MM.1S (cell line): ENCODE results near the gene MBP.

Experiments used
- DNase-seq: peaks from one replicate; pipeline ENCODE4 v3.0.0-alpha.2; 2015
- H2AFZ ChIP-seq: fragments of 300-600 bp; sonication (generic); 2 replicates; pipeline ENCODE4 v1.6.0; 2016; ENCODE audit warnings: antibody characterized with exemption, low read length
- H3F3A ChIP-seq: fragments of 300-600 bp; sonication (generic); 2 replicates; pipeline ENCODE4 v1.6.1; 2016; ENCODE audit warnings: mild to moderate bottlenecking, antibody characterized with exemption, low read length, moderate library complexity, mixed read lengths; ENCODE audit not compliant: insufficient read depth
- H3K27ac ChIP-seq: fragments of 300-600 bp; sonication (generic); 2 replicates; pipeline ENCODE4 v1.5.1; 2016; ENCODE audit warnings: mild to moderate bottlenecking, low read length
- H3K27me3 ChIP-seq: fragments of 300-600 bp; sonication (generic); replicated peaks from 2 replicates; pipeline ENCODE4 v1.6.0; 2016; ENCODE audit warnings: low read length; ENCODE audit not compliant: insufficient read depth
- H3K36me3 ChIP-seq: fragments of 300-600 bp; sonication (generic); replicated peaks from 2 replicates; pipeline ENCODE4 v1.6.1; 2016; ENCODE audit warnings: mild to moderate bottlenecking, low read length, mixed read lengths; ENCODE audit not compliant: insufficient read depth
- H3K4me1 ChIP-seq: fragments of 300-600 bp; sonication (generic); 2 replicates; pipeline ENCODE4 v1.6.1; 2016; ENCODE audit warnings: low read length, mixed read lengths
- H3K4me2 ChIP-seq: fragments of 300-600 bp; sonication (generic); 2 replicates; pipeline ENCODE4 v1.6.0; 2016; ENCODE audit warnings: low read depth, low read length
- H3K4me3 ChIP-seq: fragments of 300-600 bp; sonication (generic); 2 replicates; pipeline ENCODE4 v1.5.1; 2016; ENCODE audit warnings: low read length, mixed read lengths
- H3K79me2 ChIP-seq: fragments of 300-600 bp; sonication (generic); 2 replicates; pipeline ENCODE4 v1.6.1; 2016; ENCODE audit warnings: mixed run types, low read length, mixed read lengths
- H3K9ac ChIP-seq: fragments of 300-600 bp; sonication (generic); 2 replicates; pipeline ENCODE4 v1.6.1; 2016; ENCODE audit warnings: low read length, mixed read lengths
- H3K9me2 ChIP-seq: fragments of 300-600 bp; sonication (generic); replicated peaks from 2 replicates; pipeline ENCODE4 v1.6.1; 2016; ENCODE audit warnings: mild to moderate bottlenecking, low read length, mixed read lengths; ENCODE audit not compliant: insufficient read depth
- H3K9me3 ChIP-seq: fragments of 300-600 bp; sonication (generic); replicated peaks from 2 replicates; pipeline ENCODE4 v1.6.1; 2016; ENCODE audit warnings: mild to moderate bottlenecking, low read length, mixed read lengths; ENCODE audit not compliant: insufficient read depth
- H4K20me1 ChIP-seq: fragments of 300-600 bp; sonication (generic); 2 replicates; pipeline ENCODE4 v1.6.1; 2016; ENCODE audit warnings: mild to moderate bottlenecking, low read length, moderate library complexity, mixed read lengths; ENCODE audit not compliant: insufficient read depth
- CTCF ChIP-seq: fragments of 300-600 bp; sonication (generic); IDR thresholded peaks from 2 replicates; pipeline ENCODE4 v1.5.1; 2016; ENCODE audit warnings: antibody characterized with exemption, low read length, mixed read lengths
- EZH2 ChIP-seq: fragments of 300-600 bp; sonication (generic); optimal IDR thresholded peaks from 2 replicates; pipeline ENCODE3; 2017; ENCODE audit warnings: low read depth, mild to moderate bottlenecking, antibody characterized with exemption, low read length, mixed read lengths
- EZH2phosphoT487 ChIP-seq: fragments of 300-600 bp; sonication (generic); IDR thresholded peaks from 2 replicates; pipeline ENCODE4 v1.6.1; 2018; ENCODE audit warnings: antibody characterized with exemption, low read length

MBP gene

GRCh38 chr18:76982038-76982437, 150.5 kb downstream of the MBP start:
- Histone ChIP-seq H4K20me1 (no peaks in the 10 kb centered on the region), H3K79me2 (no peaks in the 10 kb centered on the region), H3K4me1 (no peaks in the 10 kb centered on the region), H3F3A (no peaks in the 10 kb centered on the region), H3K9me3 (no peaks in the 10 kb centered on the region), H3K4me2 (no peak overlapping the region), H3K4me3 (no peak overlapping the region), H2AFZ (no peak overlapping the region), H3K9ac (no peak overlapping the region), H3K36me3 (no peaks in the 10 kb centered on the region), H3K27me3 (no peaks in the 10 kb centered on the region), H3K9me2 (no peaks in the 10 kb centered on the region), H3K27ac (no peak overlapping the region)
- TF ChIP-seq CTCF (no peak), EZH2 (no peak), EZH2phosphoT487 (no peak)
- DNase-seq = no peak

DNA sequence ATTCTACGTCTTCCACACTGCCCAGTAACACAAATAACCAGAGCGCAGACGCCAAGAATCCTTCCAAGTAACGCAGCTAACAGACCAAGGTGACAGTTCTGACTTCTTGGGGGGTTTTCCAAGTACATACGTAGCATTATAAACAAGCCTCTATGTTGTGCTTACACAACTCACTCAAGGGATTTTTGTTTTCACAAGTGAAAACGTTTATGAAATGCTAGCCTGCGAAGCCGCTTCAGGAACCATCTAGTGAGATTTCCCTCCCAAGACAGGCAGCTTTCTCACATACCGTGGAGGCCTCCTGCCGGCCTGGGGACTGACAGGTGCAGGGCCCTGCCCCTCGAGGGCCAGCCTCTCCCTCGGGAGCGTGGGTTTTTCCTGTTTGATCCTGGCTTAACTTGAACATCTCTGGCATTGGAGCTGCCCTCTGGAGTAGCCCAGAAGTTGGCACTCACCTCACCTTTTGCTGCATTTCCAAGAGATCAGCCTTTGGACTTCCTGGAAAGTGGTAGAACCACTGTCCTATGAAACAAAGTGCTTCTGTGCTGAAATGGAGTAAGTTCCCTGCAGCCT, 151.1 kb downstream of the MBP start:
- TF ChIP-seq CTCF (no peak), EZH2 (no peak), EZH2phosphoT487 (no peak)
- Histone ChIP-seq H3F3A (no peaks in the 10 kb centered on the region), H3K9ac (no peak overlapping the region), H3K27me3 (no peaks in the 10 kb centered on the region), H3K4me2 (no peak overlapping the region), H3K36me3 (no peaks in the 10 kb centered on the region), H3K4me3 (no peak overlapping the region), H3K4me1 (no peaks in the 10 kb centered on the region), H3K27ac (no peak overlapping the region), H3K9me3 (no peaks in the 10 kb centered on the region), H4K20me1 (no peaks in the 10 kb centered on the region), H3K79me2 (no peaks in the 10 kb centered on the region), H3K9me2 (no peaks in the 10 kb centered on the region), H2AFZ (no peak overlapping the region)
- no peak for DNase-seq

DNA sequence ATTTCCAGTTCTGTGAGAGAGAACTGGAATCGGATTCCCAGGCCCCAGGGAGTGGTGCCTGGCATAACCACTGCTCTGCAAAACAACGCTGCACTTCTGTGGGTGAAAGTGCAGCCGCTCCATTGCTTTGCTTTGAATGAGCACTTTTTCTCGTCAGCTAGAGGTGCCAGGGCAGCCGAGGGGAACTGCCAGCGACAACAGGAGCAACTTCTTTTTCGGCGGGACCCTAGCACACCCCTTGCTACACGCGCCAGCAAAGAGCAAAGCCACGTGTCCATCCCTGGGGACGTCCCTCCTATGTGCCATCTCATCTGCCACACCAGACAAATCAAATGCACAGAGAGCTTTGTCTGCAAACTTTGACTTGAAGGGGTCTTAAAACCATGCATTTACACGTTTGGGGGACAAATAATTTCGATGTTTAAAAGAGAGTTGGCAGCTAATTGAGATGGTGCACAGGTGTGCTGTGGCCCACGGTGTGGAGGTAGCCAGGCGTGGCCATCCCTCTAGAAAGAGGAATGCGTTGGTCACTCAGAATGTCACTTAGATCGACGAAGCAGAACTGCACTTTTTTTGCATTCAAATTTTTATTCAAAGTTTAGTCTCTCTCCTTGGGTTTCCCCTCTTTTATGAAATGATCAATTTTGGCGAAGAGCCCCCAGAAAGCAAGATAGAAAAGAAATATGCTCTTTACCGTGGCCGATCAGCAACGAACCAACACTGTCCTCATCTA, 151.8 kb downstream of the MBP start:
- no peak for TF ChIP-seq EZH2phosphoT487
- no peak for TF ChIP-seq EZH2
- no peak for TF ChIP-seq CTCF
- no peaks in the 10 kb centered on the region for H3K9me2 ChIP-seq
- H3K9ac ChIP-seq = no peak overlapping the region
- no peaks in the 10 kb centered on the region for H3K9me3 ChIP-seq
- DNase-seq = no peak
- no peak overlapping the region for H3K4me2 ChIP-seq
- no peaks in the 10 kb centered on the region for H3K79me2 ChIP-seq
- no peak overlapping the region for H3K27ac ChIP-seq
- H2AFZ ChIP-seq = no peak overlapping the region
- H3F3A ChIP-seq = no peaks in the 10 kb centered on the region
- H3K36me3 ChIP-seq = no peaks in the 10 kb centered on the region
- H3K4me3 ChIP-seq = no peak overlapping the region
- H4K20me1 ChIP-seq = no peaks in the 10 kb centered on the region
- no peaks in the 10 kb centered on the region for H3K4me1 ChIP-seq
- no peaks in the 10 kb centered on the region for H3K27me3 ChIP-seq
